GM21786 (cell line): ENCODE results near the gene TPD52L2.
"Not testable (repeated sequence)": the region's sequence is repeated elsewhere in the genome, so short reads cannot be mapped to it uniquely, and the experiment has no call there.

Source experiments
- ATAC-seq: cut with Tn5 transposase; IDR thresholded peaks from one replicate; pipeline ENCODE4 v1.9.1; 2021; ENCODE audit not compliant: unreplicated experiment

The TPD52L2 gene

GRCh38 chr20:63878899-63879663 lies 14.0 kb downstream of the TPD52L2 start:
- ATAC-seq: no peak

- not testable (repeated sequence) for ATAC-seq
These were observed 15.8 kb downstream of the TPD52L2 start for GRCh38 chr20:63880901-63881300.

- ATAC-seq: no peak
These were observed 16.6 kb downstream of the TPD52L2 start for GRCh38 chr20:63881451-63882226.

GRCh38 chr20:63882257-63883200 lies 17.5 kb downstream of the TPD52L2 start:
- ATAC-seq: no peak

GRCh38 chr20:63883201-63883593 lies 18.1 kb downstream of the TPD52L2 start:
- no peak for ATAC-seq

- ATAC-seq: no peak
These were observed 19.6 kb downstream of the TPD52L2 start for GRCh38 chr20:63884506-63885263.

GRCh38 chr20:63885264-63886053 lies 20.4 kb downstream of the TPD52L2 start:
- ATAC-seq: no peak

GRCh38 chr20:63886054-63886419 lies 21.0 kb downstream of the TPD52L2 start:
- ATAC-seq: no peak

- no peak for ATAC-seq
These were observed 21.9 kb downstream of the TPD52L2 start for GRCh38 chr20:63886921-63887320.

GRCh38 chr20:63889241-63890200 lies 24.5 kb downstream of the TPD52L2 start:
- no peak for ATAC-seq

- no peak for ATAC-seq
These were observed 25.1 kb downstream of the TPD52L2 start for GRCh38 chr20:63890201-63890576.

- ATAC-seq: no peak
These were observed 25.5 kb downstream of the TPD52L2 start for GRCh38 chr20:63890616-63891015.

- no peak for ATAC-seq
These were observed 26.3 kb downstream of the TPD52L2 start for GRCh38 chr20:63891061-63892002.

GRCh38 chr20:63892402-63892801 lies 27.3 kb downstream of the TPD52L2 start:
- ATAC-seq: no peak

- ATAC-seq: no peak
These were observed 28.9 kb downstream of the TPD52L2 start for GRCh38 chr20:63893999-63894357.

- ATAC-seq: peak; percentile 78
These were observed 29.5 kb downstream of the TPD52L2 start, which contains the start of gene DNAJC5 for GRCh38 chr20:63894358-63895201. TSS of gene DNAJC5 (plus strand) at chr20:63895126. CDS start at chr20:63928346, 33,220 bp downstream.
